Common myeloid progenitor, CD34-positive (primary cell): ENCODE data around the gene RNASE8.

Experiments used
- CTCF ChIA-PET: fragments of 350-600 bp; sonication (Branson Sonifier 250); formaldehyde crosslinking; loops from one replicate; lab custom pipeline; 2021; ENCODE audit warnings: antibody characterized with exemption; lab: Charles Lee
- POLR2A ChIA-PET: fragments of 350-600 bp; sonication (Branson Sonifier 250); formaldehyde crosslinking; loops from one replicate; lab custom pipeline; 2021; ENCODE audit warnings: antibody characterized with exemption; lab: Charles Lee
- DNase-seq, 3 donors: peaks; one replicate each; pipeline versions ENCODE4 v3.0.0 to v3.0.0-alpha.2; 2013
- H3K27ac ChIP-seq, 2 experiments: 1 replicate in 1 of 2; 2 replicates in 1 of 2; pipeline ENCODE4 v1.7.0; 2013; ENCODE audit warnings: inconsistent platforms in 2 of 2, low read length in 2 of 2, mild to moderate bottlenecking in 2 of 2, low read depth in 1 of 2, moderate library complexity in 1 of 2; ENCODE audit not compliant: severe bottlenecking in 2 of 2, insufficient read depth in 1 of 2, poor library complexity in 1 of 2
- H3K27me3 ChIP-seq, 5 experiments: replicated peaks in 2 of 5; 1 replicate in 3 of 5; 2 replicates in 2 of 5; pipeline versions ENCODE4 v1.6.1 to v1.7.0; 2013; ENCODE audit warnings: low read length in 4 of 5, mild to moderate bottlenecking in 2 of 5, moderate library complexity in 2 of 5, inconsistent platforms in 1 of 5; ENCODE audit not compliant: insufficient read depth in 5 of 5, control insufficient read depth in 4 of 5
- H3K36me3 ChIP-seq, 4 experiments: 1 replicate in 2 of 4; 2 replicates in 2 of 4; pipeline versions ENCODE4 v1.6.1 to v1.7.0; 2013; ENCODE audit warnings: low read length in 3 of 4, control low read depth in 1 of 4, mild to moderate bottlenecking in 1 of 4; ENCODE audit not compliant: control insufficient read depth in 4 of 4, insufficient read depth in 4 of 4
- H3K4me1 ChIP-seq, 4 experiments: 1 replicate in 3 of 4; 2 replicates in 1 of 4; pipeline versions ENCODE4 v1.6.1 to v1.7.1; 2013; ENCODE audit warnings: low read length in 3 of 4, mild to moderate bottlenecking in 3 of 4, control low read depth in 1 of 4, inconsistent platforms in 1 of 4, moderate library complexity in 1 of 4; ENCODE audit not compliant: control insufficient read depth in 4 of 4, insufficient read depth in 4 of 4; ENCODE audit errors: control extremely low read depth in 1 of 4
- H3K4me3 ChIP-seq, 7 experiments: 1 replicate in 4 of 7; 2 replicates in 3 of 7; pipeline versions ENCODE4 v1.5.1 to v1.7.0; 2013; ENCODE audit warnings: mild to moderate bottlenecking in 7 of 7, low read length in 6 of 7, moderate library complexity in 6 of 7, inconsistent platforms in 2 of 7, low read depth in 2 of 7, control low read depth in 1 of 7; ENCODE audit not compliant: insufficient read depth in 4 of 7, control insufficient read depth in 1 of 7; ENCODE audit errors: extremely low read depth in 1 of 7
- H3K9me3 ChIP-seq, 5 experiments: 1 replicate in 4 of 5; 2 replicates in 1 of 5; pipeline versions ENCODE4 v1.6.1 to v1.7.1; 2013; ENCODE audit warnings: low read length in 4 of 5, mild to moderate bottlenecking in 2 of 5, inconsistent platforms in 1 of 5, low read depth in 1 of 5, moderate library complexity in 1 of 5; ENCODE audit not compliant: control insufficient read depth in 4 of 5, insufficient read depth in 2 of 5; ENCODE audit errors: control extremely low read depth in 1 of 5
- WGBS: methylation state at CpG from one replicate; pipeline ENCODE4 v1.1.5; 2013; ENCODE audit not compliant: insufficient coverage; 5-methylcytosine and 5-hydroxymethylcytosine counted together

Gene RNASE8

GRCh38 chr14:21089877-21090193, 32.2 kb downstream of the RNASE8 start:
- POLR2A ChIA-PET: interaction anchor here (2.1 kb wide), 1 partner anchor 15 kb away, joined by 5 read pairs; no protein-coding TSS in a partner anchor
- H3K4me3 ChIP-seq: no peak overlapping the region
- H3K27ac ChIP-seq: no peak overlapping the region
- H3K9me3 ChIP-seq: no peaks in the 10 kb centered on the region
- H3K36me3 ChIP-seq: peaks cover under 1 to 54% (median 26%) of the 10 kb centered on the region in 4 experiments
- H3K27me3 ChIP-seq: no peaks in the 10 kb centered on the region
- H3K4me1 ChIP-seq: peaks cover 0 to 18% (median 13%) of the 10 kb centered on the region in 4 experiments
- CTCF ChIA-PET: interaction anchor here (0.8 to 9.9 kb wide), 13 partner anchors 12 to 74 kb away, joined by 3 to 124 read pairs (median 7); partner anchors contain the start of genes ARHGEF40 and TMEM253
- 95% methylated on average over 5 of the region's 5 CpGs for WGBS
- no peak for DNase-seq

GRCh38 chr14:21090194-21090939, 32.7 kb downstream of the RNASE8 start:
- 96% methylated on average over 35 of the region's 45 CpGs for WGBS
- DNase-seq: peak in 2 of 3 donors; percentile 64 to 70
- Histone ChIP-seq H3K4me1 (peaks cover 0 to 18% (median 13%) of the 10 kb centered on the region in 4 experiments), H3K27ac (no peak overlapping the region), H3K36me3 (peaks cover 0 to 50% (median 22%) of the 10 kb centered on the region in 4 experiments), H3K27me3 (no peaks in the 10 kb centered on the region), H3K4me3 (no peak overlapping the region), H3K9me3 (no peaks in the 10 kb centered on the region)
- ChIA-PET CTCF (interaction anchor here (0.8 to 9.9 kb wide), 12 partner anchors 12 to 74 kb away, joined by 3 to 124 read pairs (median 10); partner anchors contain the start of genes ARHGEF40 and TMEM253), POLR2A (interaction anchor here (2.1 kb wide), 1 partner anchor 14 kb away, joined by 5 read pairs; no protein-coding TSS in a partner anchor)

DNA sequence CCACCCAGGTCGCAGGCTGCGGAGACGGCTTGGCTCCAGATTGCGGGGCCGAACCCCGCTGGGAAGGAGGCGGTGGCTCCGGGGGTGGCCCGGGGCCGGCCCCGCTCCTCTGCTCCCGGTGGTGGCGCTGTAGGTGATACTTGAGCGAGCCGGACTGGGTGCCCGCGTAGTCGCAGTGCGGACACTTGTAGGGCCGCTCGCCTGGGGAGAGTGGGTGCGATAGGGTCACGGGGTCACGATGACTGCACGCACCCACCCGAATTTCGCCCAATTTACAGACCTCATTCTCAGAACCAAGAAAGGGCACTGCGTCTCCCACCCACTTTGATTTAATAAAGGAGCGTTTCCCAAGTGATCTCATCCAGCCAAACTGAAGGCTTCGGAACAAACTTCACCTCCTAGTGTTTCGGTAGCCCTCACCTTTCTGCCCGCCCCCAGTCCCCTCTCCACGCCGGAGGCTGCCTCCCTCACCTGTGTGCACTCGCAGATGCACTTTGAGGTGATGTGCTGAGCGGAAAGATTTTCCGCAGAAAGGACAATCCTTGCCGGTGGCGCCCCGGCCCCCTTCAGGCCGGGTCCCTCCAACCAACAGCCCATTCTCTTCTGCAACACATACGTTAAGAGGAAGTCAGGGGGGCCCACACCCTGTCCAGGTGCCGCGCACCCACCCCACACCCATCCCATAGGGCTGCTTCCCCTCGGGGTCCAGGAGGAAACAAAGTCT, 33.5 kb downstream of the RNASE8 start:
- DNase-seq: no peak
- CTCF ChIA-PET: interaction anchor here (1.2 to 9.9 kb wide), 20 partner anchors 10 to 83 kb away, joined by 3 to 204 read pairs (median 15); partner anchors contain the start of genes ARHGEF40 and TMEM253
- peaks cover 0 to 45% (median 18%) of the 10 kb centered on the region in 4 experiments for H3K36me3 ChIP-seq
- no peaks in the 10 kb centered on the region for H3K27me3 ChIP-seq
- H3K9me3 ChIP-seq: no peaks in the 10 kb centered on the region
- H3K4me1 ChIP-seq: peaks cover 0 to 18% (median 13%) of the 10 kb centered on the region in 4 experiments
- no peak overlapping the region for H3K4me3 ChIP-seq
- 98% methylated on average over 39 of the region's 45 CpGs for WGBS
- POLR2A ChIA-PET: no interaction called here
- no peak overlapping the region for H3K27ac ChIP-seq

GRCh38 chr14:21091821-21092272, 34.2 kb downstream of the RNASE8 start:
- no peaks in the 10 kb centered on the region for H3K27me3 ChIP-seq
- no peak overlapping the region for H3K27ac ChIP-seq
- POLR2A ChIA-PET: interaction anchor here (0.8 kb wide), 1 partner anchor 21 kb away, joined by 5 read pairs; no protein-coding TSS in a partner anchor
- no peak for DNase-seq
- H3K36me3 ChIP-seq: peaks cover 0 to 45% (median 18%) of the 10 kb centered on the region in 4 experiments
- 97% methylated on average over 32 of the region's 42 CpGs for WGBS
- H3K4me3 ChIP-seq: no peak overlapping the region
- no peaks in the 10 kb centered on the region for H3K9me3 ChIP-seq
- CTCF ChIA-PET: interaction anchor here (0.7 to 7.4 kb wide), 20 partner anchors 7 to 84 kb away, joined by 3 to 204 read pairs (median 10); partner anchors contain the start of genes ARHGEF40, RNASE7, RNASE8 and TMEM253
- H3K4me1 ChIP-seq: peaks cover 0 to 23% (median 12%) of the 10 kb centered on the region in 4 experiments

DNA sequence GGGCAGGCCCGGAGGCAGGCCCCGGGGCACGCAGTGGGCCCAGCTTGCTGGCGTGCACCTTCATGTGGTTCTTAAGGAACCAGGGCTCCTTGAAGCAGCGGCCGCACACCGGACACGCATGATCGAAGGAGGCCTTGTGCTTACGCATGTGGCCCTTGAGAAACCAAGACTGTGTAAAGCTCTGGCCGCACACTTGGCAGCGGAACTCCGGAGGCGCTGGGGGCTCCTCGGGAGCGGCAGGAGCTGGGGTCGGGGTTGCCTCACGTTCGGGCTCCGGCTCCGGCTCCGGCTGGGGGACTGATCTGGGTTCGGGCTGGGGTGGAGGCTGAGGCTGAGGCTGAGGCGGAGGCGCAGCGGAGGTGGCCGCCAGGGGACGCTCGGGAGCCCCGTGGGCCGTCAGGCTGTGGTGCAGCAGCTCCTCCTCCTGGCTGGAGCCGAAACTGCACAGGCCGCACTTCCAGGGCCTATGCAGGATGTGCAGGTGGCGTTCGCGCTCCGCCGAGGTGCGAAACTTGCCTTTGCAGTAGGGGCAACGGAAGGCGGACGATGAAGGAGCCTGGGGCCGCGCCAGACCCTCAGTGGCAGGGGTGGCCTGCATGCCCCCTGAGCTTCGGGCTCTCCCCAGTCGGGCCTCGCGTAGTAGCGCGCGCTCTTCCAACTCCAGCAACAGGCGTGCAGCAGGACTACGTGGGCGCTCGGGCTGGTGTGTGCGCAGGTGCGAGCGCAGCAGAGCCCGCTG, 34.8 kb downstream of the RNASE8 start:
- DNase-seq: peak; percentile 82 to 91 (median 85)
- POLR2A ChIA-PET: interaction anchor here (0.8 kb wide), 1 partner anchor 21 kb away, joined by 5 read pairs; no protein-coding TSS in a partner anchor
- no peak overlapping the region for H3K27ac ChIP-seq
- H3K27me3 ChIP-seq: no peaks in the 10 kb centered on the region
- H3K4me3 ChIP-seq: no peak overlapping the region
- CTCF ChIA-PET: interaction anchor here (0.7 to 7.4 kb wide), 21 partner anchors 8 to 84 kb away, joined by 3 to 204 read pairs (median 9); partner anchors contain the start of genes ARHGEF40, RNASE7, RNASE8 and TMEM253
- 51% methylated on average over 59 of the region's 59 CpGs for WGBS
- no peaks in the 10 kb centered on the region for H3K9me3 ChIP-seq
- peaks cover 0 to 24% (median 10%) of the 10 kb centered on the region in 4 experiments for H3K4me1 ChIP-seq
- H3K36me3 ChIP-seq: peaks cover 0 to 45% (median 17%) of the 10 kb centered on the region in 4 experiments

GRCh38 chr14:21093018-21093417, 35.4 kb downstream of the RNASE8 start:
- no peak overlapping the region for H3K4me3 ChIP-seq
- H3K27ac ChIP-seq: no peak overlapping the region
- no peak for DNase-seq
- POLR2A ChIA-PET: no interaction called here
- H3K36me3 ChIP-seq: peaks cover 0 to 45% (median 17%) of the 10 kb centered on the region in 4 experiments
- peaks cover 0 to 23% (median 8%) of the 10 kb centered on the region in 4 experiments for H3K4me1 ChIP-seq
- H3K27me3 ChIP-seq: no peaks in the 10 kb centered on the region
- H3K9me3 ChIP-seq: no peaks in the 10 kb centered on the region
- WGBS: 92% methylated on average over 34 of the region's 36 CpGs
- CTCF ChIA-PET: interaction anchor here (1.0 to 7.4 kb wide), 17 partner anchors 9 to 78 kb away, joined by 3 to 204 read pairs (median 15); partner anchors contain the start of genes ARHGEF40, RNASE7, RNASE8 and TMEM253
